HepG2 (cell line): ENCODE measurements around the gene MTX2. TPM values are rescaled to one million over a fixed set of nuclear protein-coding genes. Genes with fewer than 3 reads are reported as not detected.

ENCODE experiments used
- ATAC-seq: fragments of 200-7000 bp; cut with Tn5 transposase; 3 replicates; pipeline ENCODE4 v1.9.1; 2020; ENCODE audit warnings: mild to moderate bottlenecking, moderate library complexity
- BruUV-seq: library from RNA; stranded (reverse); fragments of 400-500 nt; replicated peaks from 2 replicates; lab custom pipeline; 2021; lab: Mats Ljungman, UMichigan
- CTCF ChIA-PET: fragments of 300-600 bp; formaldehyde crosslinking; extraction: SDS; loops from one replicate; lab custom pipeline; 2021; ENCODE audit warnings: low total read pairs, inconsistent platforms, low intra/inter-chr PET ratio; lab: Yijun Ruan, JAX
- POLR2A ChIA-PET: fragments of 350-600 bp; sonication (Branson Sonifier 250); formaldehyde crosslinking; loops from one replicate; lab custom pipeline; 2020; ENCODE audit warnings: antibody characterized with exemption, inconsistent platforms; lab: Yijun Ruan, JAX
- DNase-seq: peaks from one replicate; pipeline ENCODE4 v3.0.0-alpha.2; 2015; ENCODE audit warnings: low spot score
- FAIRE-seq: peaks from 3 replicates; lab custom pipeline; 2011; peaks lifted over from hg19 to GRCh38; lab: Jason Lieb, UNC
- H2AFZ ChIP-seq: one replicate; pipeline ENCODE4 v1.6.1; 2011; ENCODE audit warnings: low read length, inconsistent platforms
- H3K27ac ChIP-seq: fragments of 300-600 bp; 3 replicates; pipeline ENCODE4 v1.8.0; 2011; ENCODE audit warnings: mixed run types, mild to moderate bottlenecking, mixed read lengths, low read length, inconsistent platforms; ENCODE audit not compliant: insufficient read depth; ENCODE audit errors: extremely low read length
- H3K27me3 ChIP-seq, 2 experiments: fragments of 200-600 bp in 1 of 2; 2 replicates in 1 of 2; 3 replicates in 1 of 2; pipeline versions ENCODE4 v1.6.0 to v1.8.0; 2011; ENCODE audit warnings: low read length in 2 of 2, mild to moderate bottlenecking in 2 of 2, moderate library complexity in 2 of 2, inconsistent platforms in 1 of 2; ENCODE audit not compliant: insufficient read depth in 2 of 2, control insufficient read depth in 1 of 2
- H3K36me3 ChIP-seq, 2 experiments: fragments of 200-600 bp in 1 of 2; replicated peaks in 1 of 2; 2 replicates in 1 of 2; 3 replicates in 1 of 2; pipeline versions ENCODE4 v1.5.1 to v1.8.0; 2011; ENCODE audit warnings: low read length in 2 of 2, inconsistent platforms in 1 of 2; ENCODE audit not compliant: insufficient read depth in 2 of 2, control insufficient read depth in 1 of 2
- H3K4me1 ChIP-seq: 2 replicates; pipeline ENCODE4 v1.5.1; 2012; ENCODE audit warnings: low read length, inconsistent platforms; ENCODE audit not compliant: insufficient read depth
- H3K4me2 ChIP-seq: 2 replicates; pipeline ENCODE4 v1.6.0; 2011; ENCODE audit warnings: low read depth, low read length, inconsistent platforms
- H3K4me3 ChIP-seq, 3 experiments: fragments of 200-600 bp in 1 of 3; sonication (generic), shearing (Covaris generic) in 1 of 3; replicated peaks in 1 of 3; 2 replicates each; pipeline ENCODE4 v1.5.1; 2011 to 2016; ENCODE audit warnings: low read length in 3 of 3, inconsistent platforms in 2 of 3, low read depth in 2 of 3, mild to moderate bottlenecking in 2 of 3, control low read depth in 1 of 3, mixed read lengths in 1 of 3; ENCODE audit not compliant: insufficient read depth in 1 of 3
- H3K79me2 ChIP-seq: one replicate; pipeline ENCODE4 v1.6.1; 2011; ENCODE audit warnings: low read length, inconsistent platforms; ENCODE audit not compliant: insufficient read depth
- H3K9ac ChIP-seq: 2 replicates; pipeline ENCODE4 v1.6.0; 2011; ENCODE audit warnings: mild to moderate bottlenecking, low read depth, low read length, inconsistent platforms; ENCODE audit not compliant: insufficient read depth
- H3K9me3 ChIP-seq: 2 replicates; pipeline ENCODE4 v1.5.1; 2012; ENCODE audit warnings: mild to moderate bottlenecking, low read length
- H4K20me1 ChIP-seq: 2 replicates; pipeline ENCODE4 v1.6.0; 2011; ENCODE audit warnings: inconsistent platforms, mild to moderate bottlenecking, low read length, moderate library complexity; ENCODE audit not compliant: insufficient read depth
- DNMT1 ChIP-seq: sonication (generic); formaldehyde crosslinking; IDR thresholded peaks from 2 replicates; pipeline ENCODE4 v1.5.1; 2020; ENCODE audit warnings: mild to moderate bottlenecking, missing genetic modification reagents
- GTF3A ChIP-seq: sonication (generic); formaldehyde crosslinking; conservative IDR thresholded peaks from 2 replicates; pipeline ENCODE4 v1.4.0; 2020; ENCODE audit warnings: mild to moderate bottlenecking, missing genetic modification reagents
- MAZ ChIP-seq, 2 experiments: sonication (generic) in 1 of 2; formaldehyde crosslinking in 1 of 2; IDR thresholded peaks; 2 replicates each; pipeline versions ENCODE4 v1.5.0 to v1.6.1; 2012 to 2020; ENCODE audit warnings: low read depth in 2 of 2, mild to moderate bottlenecking in 2 of 2, borderline replicate concordance in 1 of 2, improper control_type of control experiment in 1 of 2, low read length in 1 of 2, missing genetic modification reagents in 1 of 2, moderate library complexity in 1 of 2
- MEIS2 ChIP-seq: sonication (generic); formaldehyde crosslinking; IDR thresholded peaks from 2 replicates; pipeline ENCODE4 v1.9.0; 2021; ENCODE audit warnings: mild to moderate bottlenecking, missing genetic modification reagents
- ZNF501 ChIP-seq: sonication (generic); formaldehyde crosslinking; IDR thresholded peaks from 2 replicates; pipeline ENCODE4 v1.5.1; 2020; ENCODE audit warnings: mild to moderate bottlenecking, moderate library complexity, missing genetic modification reagents
- WGBS: methylation state at CpG from one replicate; pipeline ENCODE4 v1.1.6; 2017; ENCODE audit warnings: low lambda C conversion rate; 5-methylcytosine and 5-hydroxymethylcytosine counted together
- in situ Hi-C: cut with HindIII; loops from 2 replicates; pipeline ENCODE4 v1.10.0; 2017; ENCODE audit warnings: low pct_unique_long_range_greater_than_20kb; ENCODE audit not compliant: extremely low pct_ligation_motif_present
- intact Hi-C: fragments of 100-400 bp; cut with micrococcal nuclease; formaldehyde crosslinking; loops from one replicate; pipeline ENCODE4 v1.10.0; 2022; ENCODE audit not compliant: unreplicated experiment
- polyA plus RNA-seq, 8 experiments: library from polyadenylated mRNA; depleted of rRNA in 3 of 8; stranded (reverse) in 7 of 8; unstranded in 1 of 8; fragments of >200 nt; fragmentation: Illumina TruSeq in 4 of 8; extraction: Trizol in 4 of 8; gene quantifications; 2 replicates each; pipeline versions ENCODE4 v1.2.1 to v1.2.3, GENCODE V29; 2011 to 2016; ENCODE audit warnings: low read depth in 4 of 8, missing spikeins in 1 of 8, mixed read lengths in 1 of 8; ENCODE audit not compliant: insufficient read depth in 1 of 8
- total RNA-seq, 5 experiments: library from RNA; depleted of rRNA; stranded (reverse); fragments of >200 nt; fragmentation: Illumina TruSeq; extraction: Trizol; gene quantifications; 2 replicates each; pipeline ENCODE4 v1.2.3, GENCODE V29; 2016; ENCODE audit warnings: low read depth in 1 of 5
- TF ChIP-seq, protein P1 (sequence below): IDR thresholded peaks from 2 replicates; pipeline ENCODE4 v1.6.1; 2016; ENCODE audit warnings: low read depth, control low read depth
- TF ChIP-seq, protein P2 (sequence below): sonication (generic); formaldehyde crosslinking; IDR thresholded peaks from 2 replicates; pipeline ENCODE4 v1.5.1; 2020; ENCODE audit warnings: missing genetic modification reagents, mild to moderate bottlenecking, borderline replicate concordance
- TF ChIP-seq, protein P3 (sequence below): sonication (generic); formaldehyde crosslinking; IDR thresholded peaks from 2 replicates; pipeline ENCODE4 v1.4.0; 2020; ENCODE audit warnings: low read depth, mild to moderate bottlenecking, missing genetic modification reagents

The MTX2 gene
- total and polyA plus RNA-seq, 2 of the 13 experiments (the other 11 are each of a cell fraction or from before 2014, with no cell fraction given): 58.1 to 75.7 TPM

DNA sequence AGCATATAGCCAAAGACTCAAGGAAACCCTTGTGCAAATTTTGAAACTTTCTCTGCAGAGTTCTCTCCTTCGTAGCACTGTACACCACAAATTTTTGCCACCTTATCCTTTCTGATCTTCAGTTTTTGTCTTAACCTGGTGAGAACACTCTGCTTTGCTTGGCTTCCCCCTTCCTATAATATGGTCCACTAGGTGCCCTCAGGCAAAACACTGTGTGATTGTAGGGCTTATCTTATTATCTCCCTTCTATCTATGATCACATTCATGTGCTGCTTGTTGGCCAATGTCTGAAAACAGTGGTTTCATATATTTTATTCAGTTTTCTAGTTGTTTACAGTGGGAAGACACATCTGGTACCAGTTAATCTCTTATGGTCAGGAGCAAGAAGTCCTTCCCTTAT, 111.1 kb downstream of the MTX2 start:
- DNase-seq: no peak
- H3K27ac ChIP-seq: no peak overlapping the region
- H3K79me2 ChIP-seq: no peaks in the 10 kb centered on the region
- ChIA-PET POLR2A (no interaction called here), CTCF (no interaction called here)
- no TSS peak for BruUV-seq
- H3K36me3 ChIP-seq: no peaks in the 10 kb centered on the region
- no peak overlapping the region for H2AFZ ChIP-seq
- no peaks in the 10 kb centered on the region for H4K20me1 ChIP-seq
- peaks cover 6% of the 10 kb centered on the region; the same call in 1 of the 2 replicates for H3K4me1 ChIP-seq
- H3K27me3 ChIP-seq: no peaks in the 10 kb centered on the region
- H3K9me3 ChIP-seq: no peaks in the 10 kb centered on the region
- H3K9ac ChIP-seq: no peak overlapping the region
- no peak for FAIRE-seq
- no peak for ATAC-seq
- in situ Hi-C loops: no loop called here
- WGBS: 2% methylated on average over 1 of the region's 1 CpG
- intact Hi-C loops: no loop called here
- TF ChIP-seq, protein P1, sequence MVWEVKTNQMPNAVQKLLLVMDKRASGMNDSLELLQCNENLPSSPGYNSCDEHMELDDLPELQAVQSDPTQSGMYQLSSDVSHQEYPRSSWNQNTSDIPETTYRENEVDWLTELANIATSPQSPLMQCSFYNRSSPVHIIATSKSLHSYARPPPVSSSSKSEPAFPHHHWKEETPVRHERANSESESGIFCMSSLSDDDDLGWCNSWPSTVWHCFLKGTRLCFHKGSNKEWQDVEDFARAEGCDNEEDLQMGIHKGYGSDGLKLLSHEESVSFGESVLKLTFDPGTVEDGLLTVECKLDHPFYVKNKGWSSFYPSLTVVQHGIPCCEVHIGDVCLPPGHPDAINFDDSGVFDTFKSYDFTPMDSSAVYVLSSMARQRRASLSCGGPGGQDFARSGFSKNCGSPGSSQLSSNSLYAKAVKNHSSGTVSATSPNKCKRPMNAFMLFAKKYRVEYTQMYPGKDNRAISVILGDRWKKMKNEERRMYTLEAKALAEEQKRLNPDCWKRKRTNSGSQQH (CRISPR knock-in tag): no peak
- TF ChIP-seq, protein P2, sequence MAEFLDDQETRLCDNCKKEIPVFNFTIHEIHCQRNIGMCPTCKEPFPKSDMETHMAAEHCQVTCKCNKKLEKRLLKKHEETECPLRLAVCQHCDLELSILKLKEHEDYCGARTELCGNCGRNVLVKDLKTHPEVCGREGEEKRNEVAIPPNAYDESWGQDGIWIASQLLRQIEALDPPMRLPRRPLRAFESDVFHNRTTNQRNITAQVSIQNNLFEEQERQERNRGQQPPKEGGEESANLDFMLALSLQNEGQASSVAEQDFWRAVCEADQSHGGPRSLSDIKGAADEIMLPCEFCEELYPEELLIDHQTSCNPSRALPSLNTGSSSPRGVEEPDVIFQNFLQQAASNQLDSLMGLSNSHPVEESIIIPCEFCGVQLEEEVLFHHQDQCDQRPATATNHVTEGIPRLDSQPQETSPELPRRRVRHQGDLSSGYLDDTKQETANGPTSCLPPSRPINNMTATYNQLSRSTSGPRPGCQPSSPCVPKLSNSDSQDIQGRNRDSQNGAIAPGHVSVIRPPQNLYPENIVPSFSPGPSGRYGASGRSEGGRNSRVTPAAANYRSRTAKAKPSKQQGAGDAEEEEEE (CRISPR knock-in tag): no peak
- TF ChIP-seq DNMT1 (no peak), ZNF501 (CRISPR knock-in tag) (no peak), GTF3A (CRISPR knock-in tag) (no peak)
- H3K4me3 ChIP-seq: no peak overlapping the region
- H3K4me2 ChIP-seq: no peak overlapping the region

DNA sequence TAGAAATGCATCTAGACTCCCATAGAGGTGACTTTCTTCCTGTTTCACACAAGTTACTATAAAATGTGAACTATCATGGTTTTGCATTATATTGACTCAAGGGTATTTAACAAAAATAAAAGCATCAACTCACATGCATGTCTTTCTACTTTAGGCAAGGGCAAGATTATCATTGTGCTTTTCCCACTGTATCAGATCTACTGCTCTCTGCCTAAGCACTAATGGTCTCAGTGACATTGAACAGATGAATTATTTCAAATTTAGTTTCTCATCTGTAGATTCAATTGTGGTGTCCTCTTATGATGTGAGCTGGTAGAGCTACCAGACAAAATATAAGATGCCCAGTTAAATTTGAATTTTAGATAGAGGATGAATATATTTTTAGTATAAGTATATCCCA, 113.9 kb downstream of the MTX2 start:
- DNase-seq (no peak), FAIRE-seq (no peak)
- intact Hi-C loops: no loop called here

More for the DNA sequence above, 113.9 kb downstream of the MTX2 start:
- ChIA-PET POLR2A (no interaction called here), CTCF (no interaction called here)
- TF ChIP-seq MEIS2 (CRISPR knock-in tag) (no peak), MAZ (IDR thresholded peaks at IDR 0.05; ENCODE audit: borderline replicate concordance, low read depth, low read length) (no peak), MAZ (CRISPR knock-in tag; IDR thresholded peaks at IDR 0.05; ENCODE audit: low read depth) (no peak)
- TF ChIP-seq, protein P3, sequence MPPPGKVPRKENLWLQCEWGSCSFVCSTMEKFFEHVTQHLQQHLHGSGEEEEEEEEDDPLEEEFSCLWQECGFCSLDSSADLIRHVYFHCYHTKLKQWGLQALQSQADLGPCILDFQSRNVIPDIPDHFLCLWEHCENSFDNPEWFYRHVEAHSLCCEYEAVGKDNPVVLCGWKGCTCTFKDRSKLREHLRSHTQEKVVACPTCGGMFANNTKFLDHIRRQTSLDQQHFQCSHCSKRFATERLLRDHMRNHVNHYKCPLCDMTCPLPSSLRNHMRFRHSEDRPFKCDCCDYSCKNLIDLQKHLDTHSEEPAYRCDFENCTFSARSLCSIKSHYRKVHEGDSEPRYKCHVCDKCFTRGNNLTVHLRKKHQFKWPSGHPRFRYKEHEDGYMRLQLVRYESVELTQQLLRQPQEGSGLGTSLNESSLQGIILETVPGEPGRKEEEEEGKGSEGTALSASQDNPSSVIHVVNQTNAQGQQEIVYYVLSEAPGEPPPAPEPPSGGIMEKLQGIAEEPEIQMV (CRISPR knock-in tag): no peak
- H4K20me1 ChIP-seq: no peaks in the 10 kb centered on the region
- H3K79me2 ChIP-seq: no peaks in the 10 kb centered on the region
- no peaks in the 10 kb centered on the region for H3K27me3 ChIP-seq
- H2AFZ ChIP-seq: no peak overlapping the region
- H3K27ac ChIP-seq: no peak overlapping the region
- peaks cover 6% of the 10 kb centered on the region; the same call in 1 of the 2 replicates for H3K4me1 ChIP-seq
- H3K36me3 ChIP-seq: no peaks in the 10 kb centered on the region
- no peak overlapping the region for H3K4me2 ChIP-seq
- ATAC-seq: no peak
- H3K9me3 ChIP-seq: no peaks in the 10 kb centered on the region
- in situ Hi-C loops: no loop called here
- H3K4me3 ChIP-seq: no peak overlapping the region
- BruUV-seq: no TSS peak
- H3K9ac ChIP-seq: no peak overlapping the region
